ENCODE results near the gene KCNE3.

The KCNE3 gene

GRCh38 chr11:74412733-74413359 lies 54.5 kb downstream of the KCNE3 start:
- Mint-ChIP-seq H3K4me3 (no peak overlapping the region), H3K27ac (no peak overlapping the region), H3K9me3 (no peaks in the 10 kb centered on the region), H3K36me3 (ENCODE audit: insufficient read depth) (no peaks in the 10 kb centered on the region), H3K27me3 (peaks cover 13 to 19% of the 10 kb centered on the region in 2 donors), H3K4me1 (ENCODE audit: low read depth in 2 of 2) (no peaks in the 10 kb centered on the region)
- ATAC-seq (replicated peaks), result no peak
- no peak for DNase-seq

GRCh38 chr11:74412321-74412720 lies 55.0 kb downstream of the KCNE3 start:
- ATAC-seq (replicated peaks) (no peak), DNase-seq (no peak)
- no peaks in the 10 kb centered on the region for H3K9me3 Mint-ChIP-seq
- H3K27ac Mint-ChIP-seq, result no peak overlapping the region
- no peaks in the 10 kb centered on the region for H3K4me1 Mint-ChIP-seq (ENCODE audit: low read depth in 2 of 2)
- H3K4me3 Mint-ChIP-seq, result no peak overlapping the region
- H3K36me3 Mint-ChIP-seq (ENCODE audit: insufficient read depth), result no peaks in the 10 kb centered on the region
- peaks cover 14 to 24% of the 10 kb centered on the region in 2 donors for H3K27me3 Mint-ChIP-seq

GRCh38 chr11:74409633-74410032 lies 57.7 kb downstream of the KCNE3 start:
- Mint-ChIP-seq H3K9me3 (no peaks in the 10 kb centered on the region), H3K27me3 (peaks cover 25 to 29% of the 10 kb centered on the region in 2 donors), H3K4me3 (no peak overlapping the region), H3K27ac (no peak overlapping the region), H3K4me1 (ENCODE audit: low read depth in 2 of 2) (no peaks in the 10 kb centered on the region), H3K36me3 (ENCODE audit: insufficient read depth) (no peaks in the 10 kb centered on the region)
- no peak for ATAC-seq (replicated peaks)
- DNase-seq, result no peak

Data from effector memory CD8-positive, alpha-beta T cell (primary cell).